ENCODE results near the gene PAK5. TPM values are rescaled to one million over a fixed set of nuclear protein-coding genes. Genes with fewer than 3 reads are reported as not detected.

Gene PAK5
- total RNA-seq, 2 experiments from 2014 or later: not detected

DNA sequence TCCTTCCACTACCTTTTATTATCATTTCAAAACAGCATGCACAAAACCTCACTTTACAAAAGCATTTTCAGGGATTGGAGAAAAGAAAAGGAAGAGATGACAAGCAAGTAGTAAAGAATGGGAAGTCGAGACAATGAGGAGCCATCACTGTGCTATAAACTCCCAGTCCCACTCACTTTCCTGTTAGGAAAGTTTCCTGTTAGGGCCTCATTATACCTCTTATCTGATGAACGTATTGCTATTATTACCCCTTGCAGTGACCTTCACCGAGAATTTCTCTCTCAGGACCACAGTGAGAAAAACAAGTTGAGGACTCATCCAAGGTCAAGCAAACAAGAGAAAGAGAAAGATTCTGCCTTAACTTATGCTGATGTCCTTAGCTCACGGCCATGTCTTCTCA lies 295.7 kb downstream of the PAK5 start:
- CTCF ChIA-PET: no interaction called here
- POLR2A ChIA-PET: no interaction called here

DNA sequence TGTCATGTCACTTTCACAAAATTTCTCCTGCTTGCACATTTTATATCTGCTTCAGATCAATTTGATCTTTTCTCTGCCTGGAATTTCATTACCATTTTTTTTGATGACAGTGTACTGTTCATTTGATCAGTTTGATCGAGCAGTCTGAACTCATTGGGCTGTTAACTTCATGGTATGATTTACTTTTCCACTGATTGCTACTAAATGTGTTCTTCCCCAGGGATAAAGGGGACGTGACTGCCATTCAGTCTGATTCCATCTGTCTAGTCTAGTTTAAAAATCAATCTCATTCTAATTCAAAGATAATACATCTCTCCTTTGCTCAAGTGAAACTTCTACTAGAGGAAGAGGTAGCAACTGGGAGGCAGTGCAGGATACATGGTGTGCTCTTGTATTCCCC lies 303.4 kb downstream of the PAK5 start:
- ChIA-PET POLR2A (no interaction called here), CTCF (no interaction called here)

DNA sequence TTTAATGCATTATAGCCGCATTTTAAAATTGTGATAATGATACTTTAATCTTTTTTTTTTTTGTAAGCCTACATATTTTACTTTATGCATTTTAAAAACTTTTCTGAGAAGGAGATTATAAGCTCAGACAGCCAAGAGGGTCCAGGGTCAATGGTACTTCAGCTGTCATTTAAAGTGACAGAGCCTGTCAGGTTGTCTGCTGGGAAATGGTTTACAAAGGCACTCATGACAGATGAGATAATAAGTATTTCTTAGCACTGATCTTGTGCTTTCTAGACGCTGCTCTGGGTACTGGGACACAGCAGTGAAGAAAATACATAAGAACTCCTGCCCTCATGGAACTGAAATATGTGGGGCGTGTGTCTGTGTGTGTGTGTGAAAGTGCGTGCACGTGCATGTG lies 304.9 kb downstream of the PAK5 start:
- ChIA-PET CTCF (no interaction called here), POLR2A (no interaction called here)

DNA sequence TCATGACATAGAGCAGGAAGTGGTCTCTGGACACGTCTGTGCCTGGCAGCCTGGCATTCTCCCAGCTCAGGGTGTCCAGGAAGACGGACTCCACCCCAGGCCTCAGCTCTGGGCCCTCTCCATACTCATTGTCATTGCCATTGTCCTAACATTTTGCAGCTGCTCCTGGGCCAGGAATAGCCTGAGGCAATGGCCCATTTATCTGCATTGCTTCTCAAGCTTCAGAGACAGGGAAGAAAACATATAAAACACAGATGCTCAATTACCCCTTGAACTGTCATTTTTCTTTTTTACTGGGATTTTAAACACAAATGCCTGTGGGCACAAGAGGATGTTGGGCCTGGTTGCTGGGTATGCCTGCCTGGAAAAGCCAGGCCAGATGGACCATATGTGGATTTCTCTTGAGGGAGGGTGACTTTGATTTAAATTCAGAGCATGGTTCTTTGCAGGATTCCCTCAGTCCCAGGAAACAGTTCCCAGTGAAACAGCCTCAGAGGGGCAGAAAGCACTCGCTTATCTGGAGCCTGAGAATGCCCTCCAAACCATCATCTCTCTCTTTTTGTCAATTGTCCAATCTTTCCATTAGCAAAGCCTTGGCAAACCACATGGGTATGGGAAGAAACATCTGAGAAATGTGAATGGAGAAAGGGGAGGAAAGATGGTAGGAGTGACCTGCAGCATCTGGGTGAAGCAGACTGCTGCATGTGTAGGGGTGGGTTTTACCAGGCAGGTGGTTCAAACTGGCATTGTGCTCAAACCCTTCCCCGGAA lies 306.6 kb downstream of the PAK5 start:
- CTCF ChIA-PET: no interaction called here
- POLR2A ChIA-PET: no interaction called here

DNA sequence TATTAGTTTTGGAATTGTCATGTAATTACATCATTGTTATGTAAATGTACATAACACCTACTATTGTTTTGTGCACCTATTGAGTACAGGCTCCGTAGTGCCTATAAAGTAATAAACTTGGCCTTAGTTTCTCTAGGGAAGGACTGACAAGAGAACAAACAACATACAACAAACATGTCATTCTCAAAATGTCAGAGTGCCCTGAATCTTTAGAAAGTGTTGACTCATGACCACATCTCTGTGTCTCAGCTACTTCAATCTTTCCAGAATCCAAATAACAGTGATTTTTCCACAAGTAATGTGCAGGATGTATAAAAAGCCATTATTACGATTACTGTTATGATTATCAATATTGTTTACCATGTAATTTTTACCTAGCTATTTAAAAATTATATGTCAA lies 307.3 kb downstream of the PAK5 start:
- ChIA-PET CTCF (no interaction called here), POLR2A (no interaction called here)

DNA sequence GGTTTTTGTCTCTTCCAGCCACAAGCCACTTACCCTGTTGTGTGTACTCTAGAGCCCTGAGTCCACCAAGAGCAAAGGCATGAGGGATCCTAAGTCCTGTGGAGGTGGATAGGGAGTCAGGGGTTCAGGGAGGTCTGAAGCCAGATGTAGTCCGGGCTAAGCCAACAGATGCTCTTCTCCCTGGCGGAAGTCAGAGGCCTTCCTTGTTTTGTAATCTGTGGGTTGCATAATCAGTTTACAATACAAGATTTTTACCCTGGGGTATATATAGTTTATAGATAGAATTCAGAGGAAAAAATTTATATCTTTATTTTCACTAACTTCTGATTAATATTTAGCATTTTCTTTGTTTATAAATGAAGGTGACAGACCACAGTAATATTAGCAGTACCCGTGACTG lies 315.2 kb downstream of the PAK5 start:
- ChIA-PET CTCF (no interaction called here), POLR2A (no interaction called here)

DNA sequence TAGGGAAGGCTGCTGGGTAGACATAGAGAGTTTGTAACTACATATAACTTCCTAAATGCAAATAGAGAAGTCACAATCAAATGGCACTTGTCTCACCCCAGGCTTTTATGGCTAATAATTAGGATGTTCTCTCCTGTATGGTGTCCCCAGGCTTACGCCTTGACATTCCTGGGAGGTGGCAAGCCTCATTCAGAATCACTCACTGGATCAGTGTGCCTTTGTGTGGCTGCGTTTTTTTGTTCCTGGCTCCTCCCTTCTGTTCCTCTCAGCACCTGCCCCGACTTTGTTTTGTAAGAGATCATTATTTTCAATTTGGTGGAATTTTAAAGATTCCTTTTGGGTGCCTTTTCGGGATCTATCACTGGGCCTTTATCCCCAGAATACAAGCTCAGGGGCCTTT lies 318.8 kb downstream of the PAK5 start:
- ChIA-PET CTCF (no interaction called here), POLR2A (no interaction called here)

DNA sequence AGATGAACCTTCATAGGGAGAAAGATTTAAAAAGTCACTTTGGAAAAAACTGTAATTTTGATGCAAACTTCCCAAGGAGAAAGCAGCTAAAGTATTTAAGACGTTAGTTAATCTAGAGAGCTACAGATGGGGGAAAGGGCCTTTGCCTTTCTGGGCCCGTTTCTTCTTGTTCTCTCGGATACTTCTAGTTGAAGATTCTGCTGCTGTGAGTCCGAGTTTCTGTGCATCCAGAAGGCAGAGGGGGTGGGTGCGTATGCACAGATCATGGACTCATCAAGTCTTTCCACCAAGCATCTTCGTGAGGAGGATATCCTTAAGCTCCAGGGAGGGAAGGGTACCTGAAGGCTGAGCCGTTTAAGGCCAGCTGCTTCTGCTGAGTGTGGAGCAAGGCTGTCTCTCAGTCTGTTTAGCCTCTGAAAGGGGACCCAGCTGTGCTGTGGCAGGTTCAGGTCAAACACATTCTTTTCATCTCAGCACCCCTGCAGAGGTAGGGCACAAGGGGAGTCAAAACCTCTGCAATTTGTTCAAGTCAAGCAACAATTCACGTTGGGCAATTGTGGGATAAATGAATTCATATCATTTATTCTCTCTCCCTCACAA lies 320.2 kb downstream of the PAK5 start:
- POLR2A ChIA-PET: no interaction called here
- CTCF ChIA-PET: no interaction called here

DNA sequence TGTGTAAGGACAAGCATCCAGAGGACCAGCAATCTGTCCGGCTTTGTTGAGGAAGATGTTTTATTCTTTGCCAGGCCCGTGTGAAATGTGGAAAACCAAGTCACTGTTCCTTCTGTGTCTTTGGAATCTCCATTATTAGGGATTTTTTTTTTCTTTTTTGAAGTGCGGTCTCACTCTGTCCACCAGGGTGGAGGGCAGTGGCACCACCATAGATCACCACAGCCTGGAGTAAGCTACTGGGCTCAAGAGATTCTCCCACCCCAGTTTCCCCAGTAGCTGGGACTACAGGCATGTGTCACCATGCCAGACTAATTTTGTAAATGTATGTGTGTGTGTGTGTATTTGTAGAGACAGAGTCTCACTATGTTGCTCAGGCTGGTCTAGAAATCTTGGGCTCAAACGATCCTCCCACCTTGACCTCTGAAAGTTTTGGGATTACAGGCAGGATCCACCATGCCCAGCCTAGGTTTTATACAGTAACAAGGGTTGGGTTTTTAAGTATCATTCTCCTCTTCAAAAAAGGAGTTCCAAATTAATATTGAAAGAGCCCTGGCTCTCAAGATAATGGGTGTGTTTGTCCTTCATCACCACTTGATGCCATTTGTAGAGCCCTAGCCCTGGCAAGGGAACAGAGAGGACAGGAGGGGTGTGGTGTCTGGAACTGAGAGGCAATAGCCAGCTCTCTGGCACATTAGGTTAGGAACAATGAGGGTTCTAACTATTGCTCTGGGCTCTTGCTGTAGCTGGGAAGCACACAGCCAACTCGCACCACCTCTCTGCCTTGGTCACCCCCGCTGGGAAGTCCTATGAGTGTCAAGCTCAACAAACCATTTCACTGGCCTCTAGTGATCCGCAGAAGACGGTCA lies 321.3 kb downstream of the PAK5 start:
- ChIA-PET POLR2A (no interaction called here), CTCF (no interaction called here)

DNA sequence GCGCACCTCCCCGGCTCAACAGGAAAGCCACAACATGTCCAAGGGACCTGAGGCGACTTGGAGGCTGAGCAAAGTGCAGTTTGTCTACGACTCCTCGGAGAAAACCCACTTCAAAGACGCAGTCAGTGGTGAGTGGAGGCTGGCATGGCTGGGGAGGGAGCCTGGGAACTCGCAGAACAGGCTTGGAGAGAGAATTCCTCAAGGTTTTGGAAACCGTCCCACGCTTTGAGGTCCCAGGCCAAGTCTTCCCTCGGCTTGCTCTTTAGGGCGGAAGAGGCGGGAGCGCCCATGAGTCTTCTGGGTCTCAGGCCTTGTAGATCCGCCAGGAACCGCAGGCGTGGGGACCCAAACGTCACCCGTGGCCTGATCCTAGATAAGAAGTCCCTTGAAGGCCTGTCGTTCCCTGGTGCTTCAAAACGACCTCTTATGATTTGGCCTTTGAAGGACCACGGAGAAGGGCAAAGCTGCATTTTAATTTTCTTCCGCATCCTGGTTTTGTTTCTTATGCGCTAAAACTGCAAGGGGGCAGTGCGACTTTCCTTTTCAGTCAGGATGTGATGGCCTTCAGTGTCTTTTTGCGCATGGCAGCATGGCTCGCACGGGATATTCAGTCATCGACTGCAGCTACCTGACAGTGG lies 322.5 kb downstream of the PAK5 start:
- CTCF ChIA-PET: no interaction called here
- POLR2A ChIA-PET: no interaction called here

DNA sequence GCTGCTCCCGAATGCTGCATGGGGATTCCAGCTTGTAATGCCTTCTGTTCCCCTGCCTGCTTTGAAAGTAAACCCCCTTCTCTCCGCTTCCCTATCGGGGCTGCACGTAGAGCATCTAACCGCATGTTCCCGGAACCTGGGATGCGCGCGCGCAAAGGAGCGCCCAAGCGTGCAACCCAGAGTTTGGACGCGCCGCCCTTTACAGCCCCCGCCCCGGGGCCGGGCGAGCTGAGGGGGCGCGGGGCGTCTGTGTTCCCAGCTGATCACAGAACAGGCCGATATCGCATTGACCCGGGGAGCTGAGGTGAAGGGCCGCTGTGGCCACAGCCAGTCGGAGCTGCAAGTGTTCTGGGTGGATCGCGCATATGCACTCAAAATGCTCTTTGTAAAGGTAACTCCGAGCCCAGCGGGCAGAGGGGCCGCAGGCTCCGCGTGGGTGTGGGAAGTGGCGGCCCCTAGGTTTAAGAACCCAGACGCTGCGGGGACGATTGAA lies 323.1 kb downstream of the PAK5 start:
- CTCF ChIA-PET: no interaction called here
- POLR2A ChIA-PET: no interaction called here

DNA sequence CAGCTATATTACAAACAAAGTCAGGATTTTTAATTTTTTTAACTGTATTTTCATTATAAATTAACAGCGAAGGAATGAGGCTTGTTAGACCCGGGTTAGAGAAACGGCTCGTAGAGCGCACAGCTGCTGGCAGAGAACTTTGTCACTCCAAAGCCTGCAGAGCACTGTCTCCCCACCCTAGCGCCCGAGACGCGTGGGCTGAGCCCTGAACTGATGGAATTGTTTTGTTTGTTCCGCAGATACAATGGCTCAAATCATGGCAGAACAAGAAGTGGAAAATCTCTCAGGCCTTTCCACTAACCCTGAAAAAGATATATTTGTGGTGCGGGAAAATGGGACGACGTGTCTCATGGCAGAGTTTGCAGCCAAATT lies 323.7 kb downstream of the PAK5 start:
- ChIA-PET CTCF (no interaction called here), POLR2A (no interaction called here)

DNA sequence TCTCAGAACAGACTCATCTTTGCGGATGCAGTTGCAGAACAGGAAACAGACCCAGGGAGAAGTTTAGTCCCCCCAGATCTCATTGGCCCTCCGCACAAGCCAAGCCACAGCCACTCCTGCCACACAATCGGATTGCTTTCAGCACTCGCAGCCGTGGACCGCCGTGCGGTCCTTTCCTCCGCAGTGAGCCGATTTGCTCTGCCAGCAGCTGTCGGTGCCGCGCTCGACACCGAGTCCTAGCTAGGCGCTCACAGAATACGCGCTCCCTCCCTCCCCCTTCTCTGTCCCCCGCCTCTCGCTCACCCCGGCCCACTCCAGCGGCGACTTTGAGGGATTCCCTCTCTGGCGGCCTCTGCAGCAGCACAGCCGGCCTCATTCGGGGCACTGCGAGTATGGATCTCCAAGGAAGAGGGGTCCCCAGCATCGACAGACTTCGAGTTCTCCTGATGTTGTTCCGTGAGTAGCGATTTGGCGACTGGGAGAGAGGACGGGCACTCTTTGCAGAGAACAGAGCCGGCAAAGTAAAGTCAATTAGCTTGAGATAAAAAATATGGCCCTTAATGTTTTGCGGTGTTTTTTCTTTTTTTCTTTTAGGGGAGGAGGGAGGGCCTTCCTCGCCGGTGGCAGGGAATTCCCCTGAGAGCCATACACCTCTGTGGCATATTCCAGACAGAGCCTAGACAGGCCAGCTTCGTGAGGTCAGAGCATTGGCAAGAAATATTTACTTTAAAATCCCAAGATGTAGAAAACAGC lies 324.2 kb downstream of the PAK5 start, which contains the start of gene LAMP5:
Gene LAMP5 (plus strand): TSS at position 130 of the 753 bp plus-strand sequence. CDS start 263 bp downstream, at position 393.
- CTCF ChIA-PET: no interaction called here
- POLR2A ChIA-PET: no interaction called here

DNA sequence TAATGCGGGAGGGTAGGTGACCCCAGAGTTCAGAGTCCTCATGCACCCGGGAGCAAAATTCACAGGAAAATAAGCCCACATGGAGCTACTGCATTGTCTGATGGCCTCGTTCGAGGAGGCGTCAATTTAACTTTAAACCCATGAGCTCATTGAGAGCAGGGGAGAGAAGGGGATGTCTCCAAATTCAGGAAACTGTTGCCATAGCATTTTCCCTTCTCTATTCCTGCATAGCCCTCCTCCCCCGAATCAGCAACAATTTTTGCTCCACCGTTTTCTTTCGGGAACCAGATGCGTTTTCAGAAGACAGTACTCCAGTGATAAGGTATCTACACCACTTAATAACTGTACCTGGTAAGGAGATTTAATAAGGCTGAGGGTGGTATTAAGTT lies 324.8 kb downstream of the PAK5 start:
- ChIA-PET POLR2A (no interaction called here), CTCF (no interaction called here)

DNA sequence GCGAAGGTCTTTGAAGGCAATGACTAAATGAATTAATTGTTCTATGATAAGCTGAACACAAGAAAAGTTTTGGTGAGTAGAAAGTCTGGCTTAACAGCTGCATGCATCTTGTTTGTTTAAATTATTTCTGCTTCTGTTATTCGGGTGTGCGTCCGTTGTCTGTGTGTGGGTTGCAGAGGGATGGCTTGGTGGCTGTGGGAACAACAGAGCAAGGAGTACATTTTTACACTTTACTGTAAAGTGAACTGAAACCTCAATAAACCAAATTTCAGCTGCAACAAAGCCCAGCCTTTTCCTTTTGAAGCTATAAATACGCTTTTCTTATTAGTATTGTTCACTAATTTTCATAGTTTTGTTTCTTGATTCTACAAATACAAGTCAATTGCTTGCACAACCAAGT lies 328.0 kb downstream of the PAK5 start:
- POLR2A ChIA-PET: no interaction called here
- CTCF ChIA-PET: no interaction called here

DNA sequence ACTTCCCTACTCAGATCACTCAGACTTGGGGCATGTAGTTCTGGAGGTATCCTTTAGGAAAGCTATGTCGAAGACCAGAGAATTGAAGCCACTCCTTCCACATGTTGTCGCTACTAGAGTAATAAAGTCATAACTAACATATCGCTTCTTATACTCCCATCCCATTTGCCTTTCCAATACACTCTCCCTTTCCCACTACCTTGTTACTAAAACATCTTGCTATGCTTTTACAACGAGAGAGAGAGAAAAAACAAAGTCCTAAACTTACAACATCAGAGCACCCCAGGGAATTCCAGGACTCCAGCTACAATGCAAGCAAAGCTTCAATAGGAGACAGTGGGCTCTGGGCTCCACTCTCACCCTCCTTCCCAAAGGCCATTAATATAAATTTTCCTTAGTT lies 329.6 kb downstream of the PAK5 start:
- ChIA-PET POLR2A (no interaction called here), CTCF (no interaction called here)

DNA sequence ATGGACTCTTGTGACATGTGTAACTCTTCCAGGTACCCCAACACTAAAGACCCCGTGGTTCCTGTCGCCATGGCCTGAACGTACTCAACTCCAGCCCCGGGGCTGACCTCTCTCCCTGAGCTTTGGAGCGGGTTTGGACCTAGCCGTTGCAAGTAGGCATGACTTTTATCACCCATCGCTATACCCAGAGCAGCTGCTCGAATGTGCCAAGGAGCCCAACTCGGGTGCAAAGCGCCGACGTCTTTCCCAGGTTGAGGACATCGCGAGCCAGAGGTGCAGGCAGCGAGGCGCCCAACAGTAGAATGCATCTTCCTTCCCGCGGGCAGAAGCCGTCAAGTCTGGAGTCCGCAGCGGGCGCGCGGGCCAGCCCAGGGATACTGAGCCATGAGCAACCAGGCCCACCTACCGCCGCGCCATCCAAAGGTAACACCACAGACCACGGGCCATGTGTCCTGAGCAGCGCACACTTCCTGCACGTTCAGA lies 330.1 kb downstream of the PAK5 start:
- CTCF ChIA-PET: no interaction called here
- POLR2A ChIA-PET: no interaction called here

DNA sequence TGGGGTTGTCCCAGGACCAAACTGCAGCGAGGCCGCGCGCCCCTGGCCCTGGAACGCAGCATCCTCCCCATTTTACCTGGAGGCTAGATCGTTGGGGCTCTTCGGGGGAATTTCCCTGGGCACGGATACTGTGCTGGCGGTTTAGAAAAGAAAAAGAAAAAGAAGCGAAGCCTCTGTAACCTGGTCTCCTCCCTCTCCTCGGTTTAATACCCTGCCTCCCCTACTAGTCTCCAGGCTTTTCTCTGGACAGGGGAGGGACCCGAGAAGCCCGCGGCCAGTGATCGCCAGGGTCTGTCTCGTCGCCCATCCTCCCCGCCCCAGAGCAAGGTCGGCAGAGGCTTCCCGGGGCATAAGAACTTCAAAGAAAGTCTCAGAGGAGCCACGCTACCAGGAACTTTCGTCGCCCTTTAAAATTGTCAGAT lies 330.6 kb downstream of the PAK5 start:
- CTCF ChIA-PET: no interaction called here
- POLR2A ChIA-PET: no interaction called here

DNA sequence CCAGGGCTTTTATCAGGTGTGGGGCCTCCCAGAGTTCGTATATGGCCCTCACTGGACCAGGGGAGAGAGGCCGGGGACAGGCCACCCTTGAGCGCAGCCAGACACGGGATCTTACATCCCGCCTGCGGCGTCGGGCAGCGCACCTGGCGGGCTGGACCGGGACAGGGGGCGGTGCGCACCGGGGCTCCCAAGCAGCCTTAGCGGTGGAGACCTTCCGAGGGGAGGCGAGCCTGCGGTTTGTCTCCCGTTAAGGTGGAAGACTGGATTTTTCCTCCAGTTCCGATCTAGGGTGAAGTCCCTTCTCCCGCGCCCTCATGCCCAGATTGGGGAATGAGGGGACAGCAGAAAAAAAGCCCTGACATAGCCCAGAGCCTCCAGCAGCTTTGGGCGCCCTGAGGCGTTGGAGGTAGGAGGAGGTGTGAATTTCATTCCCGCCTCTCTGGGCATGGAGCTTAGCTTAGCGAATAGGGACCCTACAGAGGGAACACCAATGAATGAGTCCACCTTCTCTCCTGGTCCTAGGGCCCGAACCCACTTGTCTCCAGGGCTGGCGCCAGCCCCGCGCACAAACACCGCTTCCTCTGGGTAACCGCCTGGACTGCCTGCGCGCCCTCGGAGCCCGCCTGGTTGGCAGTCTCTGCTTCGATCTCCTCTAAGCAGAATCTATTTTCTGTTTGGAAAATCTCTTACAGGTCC lies 331.2 kb downstream of the PAK5 start:
- CTCF ChIA-PET: no interaction called here
- POLR2A ChIA-PET: no interaction called here

All from activated CD8-positive, alpha-beta memory T cell treated with anti-CD3 and anti-CD28 coated beads for 36 hours (primary cell).